Measurements from ENCODE around the gene GRAP2. TPM values are rescaled to one million over a fixed set of nuclear protein-coding genes. Genes with fewer than 3 reads are reported as not detected.

The GRAP2 gene
- total RNA-seq, 1 experiment from 2014 or later = 0.42 TPM

DNA sequence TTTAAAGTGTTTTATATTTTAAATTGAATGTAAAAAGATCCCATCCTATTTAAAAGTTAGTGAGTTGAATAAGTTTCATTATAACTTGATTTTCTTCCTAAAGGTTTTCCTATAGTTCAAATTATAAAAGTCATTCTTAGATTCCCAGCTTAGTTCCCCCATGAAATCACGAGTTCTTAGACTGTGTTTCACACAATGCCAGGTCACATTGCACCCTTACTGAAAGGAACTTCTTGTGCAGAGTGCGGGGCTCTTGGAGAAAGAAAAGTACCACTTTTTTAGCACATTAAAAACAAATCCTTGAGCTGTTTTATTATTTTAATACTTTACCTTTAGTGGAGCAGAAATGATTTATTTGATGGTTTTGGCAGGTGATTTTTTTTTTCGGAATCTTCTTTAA, 15.6 kb downstream of the GRAP2 start:
- Histone ChIP-seq H3K9ac (ENCODE audit: low read length) (no peak overlapping the region), H4K20me1 (ENCODE audit: insufficient read depth) (no peaks in the 10 kb centered on the region), H3K36me3 (ENCODE audit: control insufficient read depth in 1 of 2, insufficient read depth in 2 of 2, low read length in 2 of 2) (no peaks in the 10 kb centered on the region), H3K4me1 (ENCODE audit: control insufficient read depth in 1 of 2, insufficient read depth in 2 of 2, low read length in 2 of 2) (no peaks in the 10 kb centered on the region), H3K27me3 (ENCODE audit: insufficient read depth, low read length) (peaks cover 77% of the 10 kb centered on the region), H3K9me3 (ENCODE audit: control insufficient read depth in 1 of 2, insufficient read depth in 1 of 2, low read depth in 1 of 2, low read length in 2 of 2) (no peaks in the 10 kb centered on the region), H3K4me3 (replicated peaks in 1 of 2; ENCODE audit: low read depth in 1 of 2, low read length in 2 of 2) (no peak overlapping the region), H2AFZ (ENCODE audit: low read depth, low read length, poor library complexity, severe bottlenecking) (no peak overlapping the region), H3K9me2 (ENCODE audit: insufficient read depth) (no peaks in the 10 kb centered on the region), H3K4me2 (ENCODE audit: low read length) (no peak overlapping the region), H3K27ac (ENCODE audit: low read depth, low read length) (no peak overlapping the region), H3K79me2 (ENCODE audit: insufficient read depth, low read length) (no peaks in the 10 kb centered on the region)
- ChIA-PET POLR2A (no interaction called here), RAD21 (ENCODE audit: low non-redundant PET in 1 of 2, low total read pairs in 2 of 2, uncharacterized antibody in 2 of 2, unreplicated experiment in 2 of 2) (no interaction called here), CTCF (interaction anchor here (0.8 to 1.0 kb wide), 2 partner anchors 10 to 108 kb away, joined by 3 to 4 read pairs; no protein-coding TSS in a partner anchor)
- TF ChIP-seq, protein P1, sequence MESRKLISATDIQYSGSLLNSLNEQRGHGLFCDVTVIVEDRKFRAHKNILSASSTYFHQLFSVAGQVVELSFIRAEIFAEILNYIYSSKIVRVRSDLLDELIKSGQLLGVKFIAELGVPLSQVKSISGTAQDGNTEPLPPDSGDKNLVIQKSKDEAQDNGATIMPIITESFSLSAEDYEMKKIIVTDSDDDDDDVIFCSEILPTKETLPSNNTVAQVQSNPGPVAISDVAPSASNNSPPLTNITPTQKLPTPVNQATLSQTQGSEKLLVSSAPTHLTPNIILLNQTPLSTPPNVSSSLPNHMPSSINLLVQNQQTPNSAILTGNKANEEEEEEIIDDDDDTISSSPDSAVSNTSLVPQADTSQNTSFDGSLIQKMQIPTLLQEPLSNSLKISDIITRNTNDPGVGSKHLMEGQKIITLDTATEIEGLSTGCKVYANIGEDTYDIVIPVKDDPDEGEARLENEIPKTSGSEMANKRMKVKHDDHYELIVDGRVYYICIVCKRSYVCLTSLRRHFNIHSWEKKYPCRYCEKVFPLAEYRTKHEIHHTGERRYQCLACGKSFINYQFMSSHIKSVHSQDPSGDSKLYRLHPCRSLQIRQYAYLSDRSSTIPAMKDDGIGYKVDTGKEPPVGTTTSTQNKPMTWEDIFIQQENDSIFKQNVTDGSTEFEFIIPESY (IDR thresholded peaks at IDR 0.05; ENCODE audit: extremely low read depth, insufficient replicate concordance, low read length) = no peak
- no peak for TF ChIP-seq ZFX (IDR thresholded peaks at IDR 0.05)
- TF ChIP-seq JUND (IDR thresholded peaks at IDR 0.05) = no peak
- TF ChIP-seq, protein P2, sequence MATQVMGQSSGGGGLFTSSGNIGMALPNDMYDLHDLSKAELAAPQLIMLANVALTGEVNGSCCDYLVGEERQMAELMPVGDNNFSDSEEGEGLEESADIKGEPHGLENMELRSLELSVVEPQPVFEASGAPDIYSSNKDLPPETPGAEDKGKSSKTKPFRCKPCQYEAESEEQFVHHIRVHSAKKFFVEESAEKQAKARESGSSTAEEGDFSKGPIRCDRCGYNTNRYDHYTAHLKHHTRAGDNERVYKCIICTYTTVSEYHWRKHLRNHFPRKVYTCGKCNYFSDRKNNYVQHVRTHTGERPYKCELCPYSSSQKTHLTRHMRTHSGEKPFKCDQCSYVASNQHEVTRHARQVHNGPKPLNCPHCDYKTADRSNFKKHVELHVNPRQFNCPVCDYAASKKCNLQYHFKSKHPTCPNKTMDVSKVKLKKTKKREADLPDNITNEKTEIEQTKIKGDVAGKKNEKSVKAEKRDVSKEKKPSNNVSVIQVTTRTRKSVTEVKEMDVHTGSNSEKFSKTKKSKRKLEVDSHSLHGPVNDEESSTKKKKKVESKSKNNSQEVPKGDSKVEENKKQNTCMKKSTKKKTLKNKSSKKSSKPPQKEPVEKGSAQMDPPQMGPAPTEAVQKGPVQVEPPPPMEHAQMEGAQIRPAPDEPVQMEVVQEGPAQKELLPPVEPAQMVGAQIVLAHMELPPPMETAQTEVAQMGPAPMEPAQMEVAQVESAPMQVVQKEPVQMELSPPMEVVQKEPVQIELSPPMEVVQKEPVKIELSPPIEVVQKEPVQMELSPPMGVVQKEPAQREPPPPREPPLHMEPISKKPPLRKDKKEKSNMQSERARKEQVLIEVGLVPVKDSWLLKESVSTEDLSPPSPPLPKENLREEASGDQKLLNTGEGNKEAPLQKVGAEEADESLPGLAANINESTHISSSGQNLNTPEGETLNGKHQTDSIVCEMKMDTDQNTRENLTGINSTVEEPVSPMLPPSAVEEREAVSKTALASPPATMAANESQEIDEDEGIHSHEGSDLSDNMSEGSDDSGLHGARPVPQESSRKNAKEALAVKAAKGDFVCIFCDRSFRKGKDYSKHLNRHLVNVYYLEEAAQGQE (IDR thresholded peaks at IDR 0.05; ENCODE audit: low read depth) = no peak
- DNase-seq (ENCODE audit: low read depth, low spot score) (no peak), ATAC-seq (no peak)
- BruUV-seq (replicated peaks) = no TSS peak
- intact Hi-C loops (cut with micrococcal nuclease) = no loop called here
